ENCODE data around the gene SPRY2. TPM values are rescaled to one million over a fixed set of nuclear protein-coding genes. Genes with fewer than 3 reads are reported as not detected.

Gene SPRY2
- total and polyA plus RNA-seq, 2 of the 13 experiments (the other 11 are each of a cell fraction or from before 2014, with no cell fraction given) = 7.4 to 25.1 TPM

DNA sequence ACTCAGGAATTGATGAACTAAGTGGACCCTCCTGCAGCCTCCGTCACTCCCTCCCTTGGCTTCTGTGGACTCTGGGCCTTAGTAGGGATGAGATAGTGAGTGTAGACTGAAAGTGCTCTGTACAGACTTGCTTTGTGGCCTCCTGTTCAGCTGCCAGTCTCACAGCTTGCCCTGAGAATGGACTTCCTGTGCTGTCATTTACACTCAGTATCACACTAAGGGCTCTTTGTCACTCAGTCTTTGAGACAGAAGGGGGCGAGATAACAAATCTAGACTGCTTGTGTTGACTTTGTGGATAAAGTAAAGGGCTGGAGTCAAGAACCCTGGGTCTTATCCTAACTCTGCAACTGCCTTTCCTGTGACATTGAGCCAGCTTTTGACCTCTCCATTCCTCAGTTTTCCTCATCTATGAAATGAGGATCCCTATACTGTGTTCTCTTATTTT lies 21.0 kb upstream of the SPRY2 start (continued):
- TF ChIP-seq, protein P1, sequence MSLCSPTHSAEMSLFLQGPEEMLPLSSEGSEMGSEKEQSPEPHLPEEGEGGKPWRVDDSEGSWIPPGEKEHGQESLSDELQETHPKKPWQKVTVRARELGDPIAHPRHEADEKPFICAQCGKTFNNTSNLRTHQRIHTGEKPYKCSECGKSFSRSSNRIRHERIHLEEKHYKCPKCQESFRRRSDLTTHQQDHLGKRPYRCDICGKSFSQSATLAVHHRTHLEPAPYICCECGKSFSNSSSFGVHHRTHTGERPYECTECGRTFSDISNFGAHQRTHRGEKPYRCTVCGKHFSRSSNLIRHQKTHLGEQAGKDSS (CRISPR knock-in tag; IDR thresholded peaks at IDR 0.05; ENCODE audit: borderline replicate concordance, low read depth) = peak; percentile 74; the same call in 1 of the 2 replicates
- TF ChIP-seq HHEX (CRISPR knock-in tag; IDR thresholded peaks at IDR 0.05) (no peak), ISL2 (CRISPR knock-in tag; IDR thresholded peaks at IDR 0.05) (peak; percentile 55; the same call in 1 of the 2 replicates), SOX5 (CRISPR knock-in tag; IDR thresholded peaks at IDR 0.05; ENCODE audit: borderline replicate concordance) (peak; percentile 51; the same call in 1 of the 2 replicates), ZKSCAN8 (CRISPR knock-in tag; IDR thresholded peaks at IDR 0.05; ENCODE audit: borderline replicate concordance) (no peak), RXRB (CRISPR knock-in tag; IDR thresholded peaks at IDR 0.05; ENCODE audit: borderline replicate concordance) (peak; percentile 40; the same call in 1 of the 2 replicates), TCF7 (IDR thresholded peaks at IDR 0.05; ENCODE audit: low read depth) (0 out of 2 replicates have a peak, but pooled peaks have one; percentile 45), RFX1 (IDR thresholded peaks at IDR 0.05) (no peak), FOXA1 (IDR thresholded peaks at IDR 0.05) (no peak), FOXA1 (CRISPR knock-in tag; IDR thresholded peaks at IDR 0.05) (peak; percentile 77), SAP130 (CRISPR knock-in tag; IDR thresholded peaks at IDR 0.05; ENCODE audit: low read depth) (peak; percentile 58), MLLT10 (CRISPR knock-in tag; IDR thresholded peaks at IDR 0.05) (no peak), KDM6A (CRISPR knock-in tag; IDR thresholded peaks at IDR 0.05; ENCODE audit: low read depth) (no peak; the same call in 1 of the 2 replicates), ZSCAN9 (CRISPR knock-in tag; IDR thresholded peaks at IDR 0.05; ENCODE audit: borderline replicate concordance) (no peak), SOX6 (IDR thresholded peaks at IDR 0.05) (no peak), SOX6 (CRISPR knock-in tag; IDR thresholded peaks at IDR 0.05) (peak; percentile 67), CBX5 (CRISPR knock-in tag; IDR thresholded peaks at IDR 0.05; ENCODE audit: borderline replicate concordance) (0 out of 2 replicates have a peak, but pooled peaks have one; percentile 19), MIXL1 (CRISPR knock-in tag; IDR thresholded peaks at IDR 0.05) (peak; percentile 52; the same call in 1 of the 2 replicates), HCFC1 (IDR thresholded peaks at IDR 0.05; ENCODE audit: low read depth, low read length) (no peak), ZNF605 (CRISPR knock-in tag; IDR thresholded peaks at IDR 0.05) (no peak), PRMT3 (CRISPR knock-in tag; IDR thresholded peaks at IDR 0.05; ENCODE audit: borderline replicate concordance, low read depth) (no peak), HOXA3 (CRISPR knock-in tag; IDR thresholded peaks at IDR 0.05) (peak; percentile 52; the same call in 1 of the 2 replicates), NFIC (IDR thresholded peaks at IDR 0.05; ENCODE audit: low read length) (no peak; the same call in 1 of the 2 replicates), HNF4G (IDR thresholded peaks at IDR 0.05; ENCODE audit: borderline replicate concordance, low read depth, low read length) (0 out of 2 replicates have a peak, but pooled peaks have one; percentile 10), HNF4G (CRISPR knock-in tag; IDR thresholded peaks at IDR 0.05; ENCODE audit: borderline replicate concordance, low read depth) (no peak)
- TF ChIP-seq, protein P2, sequence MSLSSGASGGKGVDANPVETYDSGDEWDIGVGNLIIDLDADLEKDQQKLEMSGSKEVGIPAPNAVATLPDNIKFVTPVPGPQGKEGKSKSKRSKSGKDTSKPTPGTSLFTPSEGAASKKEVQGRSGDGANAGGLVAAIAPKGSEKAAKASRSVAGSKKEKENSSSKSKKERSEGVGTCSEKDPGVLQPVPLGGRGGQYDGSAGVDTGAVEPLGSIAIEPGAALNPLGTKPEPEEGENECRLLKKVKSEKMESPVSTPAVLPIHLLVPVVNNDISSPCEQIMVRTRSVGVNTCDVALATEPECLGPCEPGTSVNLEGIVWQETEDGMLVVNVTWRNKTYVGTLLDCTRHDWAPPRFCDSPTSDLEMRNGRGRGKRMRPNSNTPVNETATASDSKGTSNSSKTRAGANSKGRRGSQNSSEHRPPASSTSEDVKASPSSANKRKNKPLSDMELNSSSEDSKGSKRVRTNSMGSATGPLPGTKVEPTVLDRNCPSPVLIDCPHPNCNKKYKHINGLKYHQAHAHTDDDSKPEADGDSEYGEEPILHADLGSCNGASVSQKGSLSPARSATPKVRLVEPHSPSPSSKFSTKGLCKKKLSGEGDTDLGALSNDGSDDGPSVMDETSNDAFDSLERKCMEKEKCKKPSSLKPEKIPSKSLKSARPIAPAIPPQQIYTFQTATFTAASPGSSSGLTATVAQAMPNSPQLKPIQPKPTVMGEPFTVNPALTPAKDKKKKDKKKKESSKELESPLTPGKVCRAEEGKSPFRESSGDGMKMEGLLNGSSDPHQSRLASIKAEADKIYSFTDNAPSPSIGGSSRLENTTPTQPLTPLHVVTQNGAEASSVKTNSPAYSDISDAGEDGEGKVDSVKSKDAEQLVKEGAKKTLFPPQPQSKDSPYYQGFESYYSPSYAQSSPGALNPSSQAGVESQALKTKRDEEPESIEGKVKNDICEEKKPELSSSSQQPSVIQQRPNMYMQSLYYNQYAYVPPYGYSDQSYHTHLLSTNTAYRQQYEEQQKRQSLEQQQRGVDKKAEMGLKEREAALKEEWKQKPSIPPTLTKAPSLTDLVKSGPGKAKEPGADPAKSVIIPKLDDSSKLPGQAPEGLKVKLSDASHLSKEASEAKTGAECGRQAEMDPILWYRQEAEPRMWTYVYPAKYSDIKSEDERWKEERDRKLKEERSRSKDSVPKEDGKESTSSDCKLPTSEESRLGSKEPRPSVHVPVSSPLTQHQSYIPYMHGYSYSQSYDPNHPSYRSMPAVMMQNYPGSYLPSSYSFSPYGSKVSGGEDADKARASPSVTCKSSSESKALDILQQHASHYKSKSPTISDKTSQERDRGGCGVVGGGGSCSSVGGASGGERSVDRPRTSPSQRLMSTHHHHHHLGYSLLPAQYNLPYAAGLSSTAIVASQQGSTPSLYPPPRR (CRISPR knock-in tag; IDR thresholded peaks at IDR 0.05; ENCODE audit: borderline replicate concordance) = peak; percentile 57; the same call in 1 of the 2 replicates

All from HepG2 (cell line).